ENCODE results near the gene KMT5C.

- TF ChIP-seq, protein P1, sequence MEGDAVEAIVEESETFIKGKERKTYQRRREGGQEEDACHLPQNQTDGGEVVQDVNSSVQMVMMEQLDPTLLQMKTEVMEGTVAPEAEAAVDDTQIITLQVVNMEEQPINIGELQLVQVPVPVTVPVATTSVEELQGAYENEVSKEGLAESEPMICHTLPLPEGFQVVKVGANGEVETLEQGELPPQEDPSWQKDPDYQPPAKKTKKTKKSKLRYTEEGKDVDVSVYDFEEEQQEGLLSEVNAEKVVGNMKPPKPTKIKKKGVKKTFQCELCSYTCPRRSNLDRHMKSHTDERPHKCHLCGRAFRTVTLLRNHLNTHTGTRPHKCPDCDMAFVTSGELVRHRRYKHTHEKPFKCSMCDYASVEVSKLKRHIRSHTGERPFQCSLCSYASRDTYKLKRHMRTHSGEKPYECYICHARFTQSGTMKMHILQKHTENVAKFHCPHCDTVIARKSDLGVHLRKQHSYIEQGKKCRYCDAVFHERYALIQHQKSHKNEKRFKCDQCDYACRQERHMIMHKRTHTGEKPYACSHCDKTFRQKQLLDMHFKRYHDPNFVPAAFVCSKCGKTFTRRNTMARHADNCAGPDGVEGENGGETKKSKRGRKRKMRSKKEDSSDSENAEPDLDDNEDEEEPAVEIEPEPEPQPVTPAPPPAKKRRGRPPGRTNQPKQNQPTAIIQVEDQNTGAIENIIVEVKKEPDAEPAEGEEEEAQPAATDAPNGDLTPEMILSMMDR (IDR thresholded peaks at IDR 0.05): no peak
- TF ChIP-seq EP300 (IDR thresholded peaks at IDR 0.05; ENCODE audit: low read depth) (no peak), POLR2AphosphoS5 (IDR thresholded peaks at IDR 0.05) (no peak)
Observed at GRCh38 chr19:55304279-55304978, 35.2 kb upstream of the KMT5C start.
